Measurements from ENCODE around the gene OGFRL1.
"Not testable (repeated sequence)": the region's sequence is repeated elsewhere in the genome, so short reads cannot be mapped to it uniquely, and the experiment has no call there.

Gene OGFRL1

GRCh38 chr6:71288228-71289038 is at the start of gene OGFRL1:
TSS of gene OGFRL1 (plus strand) at chr6:71288811. CDS start at chr6:71288937, 126 bp downstream.
- DNase-seq: peak; percentile 34 to 39

- no peak for DNase-seq
Observed at GRCh38 chr6:71239694-71240093, 48.9 kb upstream of the OGFRL1 start.

GRCh38 chr6:71245265-71246049 is 43.2 kb upstream of the OGFRL1 start:
- DNase-seq: no peak

GRCh38 chr6:71246596-71246995 is 42.0 kb upstream of the OGFRL1 start:
- DNase-seq: no peak

- DNase-seq: no peak
Observed at GRCh38 chr6:71248306-71248765, 40.3 kb upstream of the OGFRL1 start.

- DNase-seq: no peak
Observed at GRCh38 chr6:71248878-71249544, 39.6 kb upstream of the OGFRL1 start.

- DNase-seq: no peak
Observed at GRCh38 chr6:71250099-71250602, 38.5 kb upstream of the OGFRL1 start.

- DNase-seq: no peak
Observed at GRCh38 chr6:71252410-71252809, 36.2 kb upstream of the OGFRL1 start.

GRCh38 chr6:71252960-71253359 is 35.7 kb upstream of the OGFRL1 start:
- no peak for DNase-seq

GRCh38 chr6:71254323-71254722 is 34.3 kb upstream of the OGFRL1 start:
- no peak for DNase-seq

- DNase-seq: no peak
Observed at GRCh38 chr6:71258078-71258866, 30.3 kb upstream of the OGFRL1 start.

GRCh38 chr6:71259888-71260604 is 28.6 kb upstream of the OGFRL1 start:
- no peak for DNase-seq

GRCh38 chr6:71262914-71263313 is 25.7 kb upstream of the OGFRL1 start:
- DNase-seq: no peak

GRCh38 chr6:71266392-71266791 is 22.2 kb upstream of the OGFRL1 start:
- DNase-seq: not testable (repeated sequence)

- DNase-seq: no peak
Observed at GRCh38 chr6:71268735-71269437, 19.7 kb upstream of the OGFRL1 start.

- no peak for DNase-seq
Observed at GRCh38 chr6:71277926-71278600, 10.5 kb upstream of the OGFRL1 start.

GRCh38 chr6:71279321-71279720 is 9.3 kb upstream of the OGFRL1 start:
- no peak for DNase-seq

- no peak for DNase-seq
Observed at GRCh38 chr6:71279740-71280139, 8.9 kb upstream of the OGFRL1 start.

GRCh38 chr6:71280701-71281100 is 7.9 kb upstream of the OGFRL1 start:
- no peak for DNase-seq

- no peak for DNase-seq
Observed at GRCh38 chr6:71284785-71285184, 3.8 kb upstream of the OGFRL1 start.
